Eye (tissue), 1 donor: ENCODE measurements around the gene GRPR.
"Not testable (repeated sequence)": the region's sequence is repeated elsewhere in the genome, so short reads cannot be mapped to it uniquely, and the experiment has no call there.

Experiments used
- DNase-seq: peaks from one replicate; pipeline ENCODE4 v3.0.0-alpha.2; 2015

Gene GRPR

DNA sequence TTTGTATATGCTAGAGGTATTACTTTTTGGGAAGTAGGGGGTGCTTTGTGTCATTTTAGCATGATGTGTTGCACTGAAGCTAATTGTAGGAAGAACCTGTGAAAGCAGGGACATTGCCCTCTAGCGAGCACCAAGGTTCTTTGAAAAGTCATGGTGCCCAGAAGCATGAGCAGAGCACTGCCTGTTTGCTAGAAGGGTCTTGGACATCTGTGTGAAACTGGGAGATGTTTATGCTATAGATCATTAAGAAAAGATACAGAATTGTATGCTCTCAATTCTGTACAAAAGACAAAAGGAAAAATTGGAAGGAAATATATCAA lies 14.7 kb downstream of the GRPR start:
- no peak for DNase-seq

DNA sequence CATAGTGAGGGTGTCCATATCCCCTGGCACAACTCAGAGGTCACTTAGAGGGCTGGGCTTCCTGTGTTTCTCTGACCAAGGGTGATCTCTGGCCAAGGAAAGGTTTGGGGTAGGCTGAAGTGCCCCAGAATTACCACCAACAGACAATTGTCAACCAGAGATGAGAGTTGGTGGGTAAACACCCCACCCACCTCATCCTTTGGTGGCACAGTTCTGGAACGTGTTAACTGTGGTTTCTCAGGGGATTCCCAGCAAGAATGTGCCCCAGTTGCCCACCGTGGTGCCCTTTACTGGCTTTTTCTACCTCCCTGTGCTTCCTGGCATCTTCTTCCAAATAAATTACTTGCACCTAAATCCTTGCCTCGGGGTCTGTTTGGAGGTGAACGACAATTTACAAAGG lies 17.1 kb downstream of the GRPR start:
- DNase-seq, result no peak

- no peak for DNase-seq
Observed at GRCh38 chrX:16140983-16141382, 17.6 kb downstream of the GRPR start.

GRCh38 chrX:16141422-16142245 lies 18.3 kb downstream of the GRPR start:
- no peak for DNase-seq

- no peak for DNase-seq
Observed at GRCh38 chrX:16142246-16142558, 18.8 kb downstream of the GRPR start.

GRCh38 chrX:16143968-16144367 lies 20.6 kb downstream of the GRPR start:
- DNase-seq, result no peak

DNA sequence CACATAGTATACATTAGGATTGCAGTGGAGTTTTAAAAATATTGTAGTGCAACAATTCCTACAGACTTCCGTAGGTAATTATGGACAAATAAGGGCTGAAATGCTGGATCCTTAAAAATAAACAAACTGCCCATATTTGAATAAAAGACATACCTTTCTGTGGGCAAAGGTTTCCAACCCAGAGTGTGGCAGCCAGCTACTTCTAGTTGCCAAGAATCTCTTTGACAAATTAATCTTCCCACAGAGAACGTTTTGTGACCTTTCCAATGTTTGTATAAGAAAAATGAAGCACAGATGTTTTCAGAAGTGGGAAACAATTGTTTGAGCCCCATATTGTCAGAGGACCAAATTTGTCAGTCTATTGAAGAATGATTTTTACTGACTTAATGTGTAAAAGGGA lies 21.1 kb downstream of the GRPR start:
- DNase-seq, result no peak

DNA sequence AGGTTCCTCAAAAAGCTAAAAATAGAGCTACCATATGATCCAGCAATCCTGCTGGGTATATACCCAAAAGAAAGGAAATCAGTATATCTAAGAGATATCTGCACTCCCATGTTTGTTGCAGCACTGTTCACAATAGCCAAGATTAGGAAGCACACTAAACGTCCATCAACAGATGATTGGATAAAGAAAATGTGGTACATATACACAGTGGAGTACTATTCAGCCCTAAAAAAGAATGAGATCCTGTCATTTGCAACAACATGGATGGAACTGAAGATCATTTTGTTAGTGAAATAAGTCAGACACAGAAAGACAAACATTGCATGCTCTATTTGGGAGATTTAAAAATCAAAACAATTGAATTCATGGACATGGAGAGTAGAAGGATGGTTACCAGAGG lies 21.7 kb downstream of the GRPR start:
- DNase-seq, result not testable (repeated sequence)

DNA sequence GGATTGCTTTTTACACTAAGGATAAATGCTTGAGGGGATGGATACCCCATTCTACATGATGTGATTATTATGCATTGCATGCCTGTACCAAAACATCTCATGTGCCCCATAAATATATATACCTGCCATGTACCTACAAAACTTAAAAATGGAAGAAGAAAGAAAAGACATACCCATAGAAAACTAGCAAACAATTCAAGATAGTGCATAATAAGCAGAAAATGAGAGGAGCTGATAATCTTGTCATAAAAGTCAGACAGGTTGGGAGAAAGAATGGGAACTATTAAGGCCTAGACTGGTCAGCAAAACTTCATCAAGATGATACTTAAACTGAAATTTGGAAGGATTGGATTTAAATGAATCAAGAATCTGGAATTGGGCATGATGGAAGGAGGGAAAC lies 22.3 kb downstream of the GRPR start:
- no peak for DNase-seq

- DNase-seq, result no peak
Observed at GRCh38 chrX:16148896-16149295, 25.5 kb downstream of the GRPR start.

DNA sequence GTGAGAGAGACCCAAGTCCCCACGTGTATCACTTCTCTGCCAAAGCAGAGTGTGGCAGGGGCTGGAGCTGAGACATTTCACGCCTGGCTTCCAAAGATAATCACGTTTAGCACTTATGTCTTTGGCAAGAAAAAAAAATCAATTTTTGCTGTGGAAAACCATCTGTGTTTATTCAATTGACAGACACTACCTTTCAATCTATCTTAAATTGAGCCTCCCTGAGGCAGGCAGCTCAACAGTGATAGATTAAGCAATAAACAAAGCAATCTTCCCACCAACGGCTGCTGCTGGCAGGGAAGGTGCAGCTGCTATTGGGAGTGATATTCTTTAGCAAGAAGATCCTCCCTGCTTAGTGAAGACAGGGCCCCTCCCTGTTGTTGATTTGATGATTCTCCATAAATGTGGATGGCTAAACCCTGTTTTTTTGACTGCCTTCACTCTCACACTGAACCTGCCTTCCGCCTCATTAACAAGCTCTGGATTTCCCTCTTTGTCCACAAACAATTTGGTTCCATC lies 32.3 kb downstream of the GRPR start:
- peak; percentile 57 for DNase-seq

DNA sequence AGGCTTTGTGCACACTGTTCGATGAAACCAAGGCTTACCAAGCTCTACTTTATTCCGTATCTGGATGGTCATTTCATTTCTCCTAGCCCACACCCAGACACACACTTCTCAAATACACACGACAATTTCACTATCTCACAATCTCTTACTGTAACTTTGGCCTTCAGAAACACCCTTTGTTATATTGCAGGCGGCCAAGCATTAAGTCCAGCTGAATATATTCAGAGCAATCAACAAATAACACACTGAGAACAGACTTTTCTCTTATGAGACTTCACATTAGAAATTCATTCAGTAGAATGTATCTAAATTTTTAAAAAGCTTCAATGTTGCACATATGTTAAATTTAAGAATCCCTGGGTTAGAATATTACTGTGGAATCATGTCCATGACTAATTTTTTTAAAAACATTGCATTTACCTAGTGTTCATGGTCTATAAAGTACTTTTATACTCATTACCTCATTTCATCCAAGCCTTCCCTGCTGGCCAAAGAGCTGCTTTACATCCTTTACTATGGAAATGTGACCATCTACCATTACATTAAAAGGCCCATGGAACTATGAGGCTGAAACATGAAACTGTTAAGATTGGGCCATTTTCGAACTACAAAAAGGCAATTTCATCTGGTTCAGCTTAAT lies 33.4 kb downstream of the GRPR start:
- DNase-seq, result no peak

GRCh38 chrX:16160729-16161128 lies 37.4 kb downstream of the GRPR start:
- DNase-seq, result no peak

DNA sequence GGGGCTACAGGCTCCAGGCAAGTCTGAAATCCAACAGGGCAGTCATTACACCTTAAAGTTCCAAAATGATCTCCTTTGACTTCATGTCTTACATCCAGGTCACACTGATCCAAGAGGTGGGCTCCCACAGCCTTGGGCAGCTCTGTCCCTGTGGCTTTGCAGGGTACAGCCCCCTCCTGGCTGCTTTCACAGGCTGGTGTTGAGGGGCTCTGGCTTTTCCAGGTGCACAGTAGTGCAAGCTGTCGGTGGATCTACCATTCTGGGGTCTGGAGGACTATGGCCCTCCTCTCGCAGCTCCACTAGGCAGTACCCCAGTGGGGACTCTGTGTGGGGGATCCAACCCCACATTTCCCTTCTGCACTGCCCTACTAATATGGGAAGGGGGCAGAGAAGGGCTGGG lies 37.8 kb downstream of the GRPR start:
- DNase-seq, result not testable (repeated sequence)

- DNase-seq, result no peak
Observed at GRCh38 chrX:16162391-16162790, 39.0 kb downstream of the GRPR start.

DNA sequence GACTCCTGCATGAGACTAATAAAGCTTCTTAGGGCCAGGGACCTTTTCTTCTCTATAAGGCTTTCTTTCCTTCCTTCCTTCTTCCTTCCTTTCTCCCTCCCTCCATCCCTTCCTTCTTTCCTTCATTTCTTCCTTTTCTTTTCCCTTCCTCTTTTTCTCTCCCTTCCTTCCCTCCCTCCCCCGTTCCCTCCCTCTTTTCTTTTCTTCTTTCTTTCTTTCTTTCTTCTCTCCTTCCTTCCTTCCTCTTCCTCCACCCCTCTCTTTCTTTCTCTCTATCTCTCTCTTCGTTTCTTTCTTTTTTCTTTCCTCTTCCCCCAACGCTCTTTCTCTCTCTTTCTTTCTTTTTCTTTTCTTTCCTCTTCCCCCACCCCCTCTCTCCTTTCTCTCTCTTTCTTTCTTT lies 41.4 kb downstream of the GRPR start:
- no peak for DNase-seq

GRCh38 chrX:16167181-16167580 lies 43.8 kb downstream of the GRPR start, which contains the start of gene MAGEB17:
Gene MAGEB17, plus strand, starts transcription at chrX:16167481. Its CDS starts 2,902 bp downstream, at chrX:16170383.
- DNase-seq, result no peak

GRCh38 chrX:16171039-16171438 lies 47.7 kb downstream of the GRPR start:
- no peak for DNase-seq

GRCh38 chrX:16171944-16172343 lies 48.6 kb downstream of the GRPR start:
- DNase-seq, result no peak

DNA sequence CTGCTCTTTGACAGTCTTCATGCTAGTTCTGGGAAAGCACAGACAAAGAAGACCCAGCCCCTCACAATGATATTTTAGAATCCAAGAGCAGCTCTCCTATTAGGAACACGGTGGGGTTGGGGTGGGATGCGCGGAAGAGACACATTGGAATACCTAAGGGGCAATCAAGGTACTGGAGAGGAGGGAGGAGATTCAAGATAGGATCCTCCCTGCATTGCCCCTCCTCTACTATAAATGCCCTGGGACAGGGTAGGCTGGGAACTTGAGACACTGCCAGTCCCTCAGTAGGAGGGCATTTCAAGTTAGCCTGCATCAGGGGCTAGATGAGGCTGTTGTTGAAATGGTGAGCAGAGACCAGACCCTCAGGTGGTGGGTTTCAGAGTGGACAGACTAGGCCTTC lies 49.0 kb downstream of the GRPR start:
- DNase-seq, result no peak

DNA sequence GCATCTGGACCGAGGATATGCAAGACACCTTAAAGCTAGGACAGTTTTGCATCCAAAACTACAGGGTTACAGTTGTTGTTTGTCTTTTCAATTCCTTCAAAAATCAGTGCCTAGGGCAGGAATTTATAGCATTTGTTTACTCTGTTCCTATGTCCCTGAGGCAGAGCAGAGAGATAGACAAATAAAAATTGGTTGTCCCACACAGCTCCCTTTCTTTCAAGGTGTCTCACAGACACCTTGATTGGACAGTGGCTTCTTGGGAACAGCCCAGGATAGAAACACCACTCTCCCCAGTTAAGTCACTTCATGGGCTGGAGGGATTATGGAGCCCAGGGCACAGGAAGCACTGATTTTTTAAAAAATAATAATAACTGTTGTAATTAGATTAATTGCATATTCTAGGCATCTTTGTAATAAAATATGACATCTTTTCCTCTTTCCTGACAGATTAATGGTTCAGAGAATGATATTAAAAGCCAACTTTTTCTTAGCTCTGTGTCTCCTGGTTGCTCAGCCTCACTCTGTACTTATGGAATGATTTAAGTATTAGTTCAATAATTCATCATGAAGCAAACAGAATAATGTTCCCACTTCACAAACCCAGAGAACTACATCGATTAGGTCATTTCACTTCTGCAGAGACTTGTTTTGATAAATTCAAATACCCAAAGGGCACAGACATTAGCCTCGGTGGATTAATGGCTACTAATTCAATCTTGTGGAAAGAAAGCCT lies 52.1 kb downstream of the GRPR start:
- DNase-seq, result no peak

GRCh38 chrX:16177260-16177659 lies 53.9 kb downstream of the GRPR start:
- no peak for DNase-seq

DNA sequence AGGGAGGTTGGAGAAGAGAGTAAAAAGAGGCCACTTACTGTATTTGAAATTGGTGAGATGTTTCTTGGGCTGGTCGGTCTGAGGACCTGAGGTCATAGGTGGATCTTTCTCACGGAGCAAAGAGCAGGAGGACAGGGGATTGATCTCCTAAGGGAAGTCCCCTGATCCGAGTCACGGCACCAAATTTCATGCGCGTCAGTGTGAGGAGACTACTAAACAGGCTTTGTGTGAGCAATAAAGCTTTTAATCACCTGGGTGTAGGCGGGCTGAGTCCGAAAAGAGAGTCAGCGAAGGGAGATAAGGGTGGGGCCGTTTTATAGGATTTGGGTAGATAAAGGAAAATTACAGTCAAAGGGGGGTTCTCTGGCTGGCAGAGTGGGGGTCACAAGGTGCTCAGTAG lies 60.5 kb downstream of the GRPR start:
- not testable (repeated sequence) for DNase-seq

GRCh38 chrX:16185725-16186136 lies 62.4 kb downstream of the GRPR start:
- DNase-seq, result peak; percentile 16
